Measurements from ENCODE around the gene MTURN. TPM values are rescaled to one million over a fixed set of nuclear protein-coding genes. Genes with fewer than 3 reads are reported as not detected.

Gene MTURN
- total and polyA plus RNA-seq, 8 donors = 8.7 to 14.9 (median 11.4) TPM

DNA sequence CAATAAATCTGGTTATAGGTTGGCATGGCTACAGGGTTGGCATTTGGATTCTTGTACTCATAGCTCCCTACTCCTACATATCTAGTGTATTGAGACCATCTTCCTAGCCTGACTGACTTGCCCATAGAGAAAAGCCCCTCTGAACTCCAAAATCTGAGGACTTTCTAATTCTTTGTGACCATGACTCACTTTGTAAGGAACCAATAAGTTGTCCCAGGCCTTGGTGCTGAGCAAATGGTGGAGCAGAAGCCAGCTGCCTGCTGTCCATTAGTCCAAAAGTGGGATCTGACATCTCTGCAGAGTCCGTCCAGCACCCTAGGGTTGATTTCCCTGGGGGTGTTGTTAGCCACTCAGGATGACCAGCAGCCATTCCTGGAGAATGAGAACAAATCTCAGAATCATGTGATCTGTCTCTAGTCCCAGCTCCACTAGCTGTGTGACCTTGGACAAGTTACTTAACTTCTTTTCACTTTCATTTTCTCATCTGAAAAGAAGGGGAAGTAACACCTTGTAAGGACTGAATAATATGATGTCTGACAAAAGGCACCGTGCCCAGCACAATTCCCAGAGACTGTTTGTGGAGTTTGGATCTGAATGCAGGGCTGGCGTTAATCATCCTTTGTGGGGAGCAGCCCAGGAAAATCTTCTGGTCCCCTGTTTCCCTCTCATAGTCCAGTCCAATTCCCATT lies 44.1 kb downstream of the MTURN start:
- FAIRE-seq = no peak

GRCh38 chr7:30180718-30181117 lies 45.9 kb downstream of the MTURN start:
- H3K36me3 ChIP-seq = no peaks in the 10 kb centered on the region
- no peak for ATAC-seq
- H3K27ac ChIP-seq = no peak overlapping the region
- no peak overlapping the region for H3K4me3 ChIP-seq
- H3K9me3 ChIP-seq = no peaks in the 10 kb centered on the region
- 91 to 93% methylated on average over 2 of the region's 2 CpGs for WGBS, 2 donors
- H3K4me1 ChIP-seq = peaks cover 27 to 49% (median 34%) of the 10 kb centered on the region in 3 donors
- no peaks in the 10 kb centered on the region for H3K27me3 ChIP-seq
- FAIRE-seq = no peak
- TF ChIP-seq, protein P1, sequence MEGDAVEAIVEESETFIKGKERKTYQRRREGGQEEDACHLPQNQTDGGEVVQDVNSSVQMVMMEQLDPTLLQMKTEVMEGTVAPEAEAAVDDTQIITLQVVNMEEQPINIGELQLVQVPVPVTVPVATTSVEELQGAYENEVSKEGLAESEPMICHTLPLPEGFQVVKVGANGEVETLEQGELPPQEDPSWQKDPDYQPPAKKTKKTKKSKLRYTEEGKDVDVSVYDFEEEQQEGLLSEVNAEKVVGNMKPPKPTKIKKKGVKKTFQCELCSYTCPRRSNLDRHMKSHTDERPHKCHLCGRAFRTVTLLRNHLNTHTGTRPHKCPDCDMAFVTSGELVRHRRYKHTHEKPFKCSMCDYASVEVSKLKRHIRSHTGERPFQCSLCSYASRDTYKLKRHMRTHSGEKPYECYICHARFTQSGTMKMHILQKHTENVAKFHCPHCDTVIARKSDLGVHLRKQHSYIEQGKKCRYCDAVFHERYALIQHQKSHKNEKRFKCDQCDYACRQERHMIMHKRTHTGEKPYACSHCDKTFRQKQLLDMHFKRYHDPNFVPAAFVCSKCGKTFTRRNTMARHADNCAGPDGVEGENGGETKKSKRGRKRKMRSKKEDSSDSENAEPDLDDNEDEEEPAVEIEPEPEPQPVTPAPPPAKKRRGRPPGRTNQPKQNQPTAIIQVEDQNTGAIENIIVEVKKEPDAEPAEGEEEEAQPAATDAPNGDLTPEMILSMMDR (IDR thresholded peaks at IDR 0.05) = no peak
- no peak for DNase-seq
- intact Hi-C loops (cut with DNase I) = no loop called here

More for the DNA sequence above, 44.1 kb downstream of the MTURN start:
- H3K4me1 ChIP-seq = peaks cover 19 to 46% (median 35%) of the 10 kb centered on the region in 3 donors
- H3K36me3 ChIP-seq = no peaks in the 10 kb centered on the region
- no peaks in the 10 kb centered on the region for H3K9me3 ChIP-seq
- 61 to 66% methylated on average over 3 of the region's 3 CpGs for WGBS, 2 donors
- no peaks in the 10 kb centered on the region for H3K27me3 ChIP-seq
- peak overlapping the region in 2 of 4 donors; percentile 29 to 50 for H3K27ac ChIP-seq
- peak; percentile 39 to 73 (median 61) for ATAC-seq
- TF ChIP-seq, protein P1 (IDR thresholded peaks at IDR 0.05) = no peak
- intact Hi-C loops (cut with DNase I) = no loop called here
- DNase-seq = no peak
- no peak overlapping the region for H3K4me3 ChIP-seq

DNA sequence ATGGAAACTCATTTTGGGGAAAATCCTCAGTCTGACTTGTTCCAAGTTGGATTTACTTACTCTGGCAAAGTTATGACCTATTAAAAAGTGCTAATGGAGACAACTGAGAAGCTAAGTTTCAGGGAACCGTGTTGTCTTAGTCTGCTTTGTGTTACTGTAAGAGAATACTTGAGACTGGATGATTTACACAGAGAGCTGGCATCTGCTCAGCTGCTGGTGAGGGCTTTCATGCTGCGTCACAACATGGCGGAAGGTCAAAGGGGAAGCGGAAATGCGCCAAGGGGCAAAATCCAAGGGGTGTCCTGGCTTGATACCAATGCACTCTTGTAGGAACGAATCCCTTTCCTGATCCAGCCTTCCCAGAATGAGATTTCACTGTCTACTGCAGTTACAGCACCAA lies 46.4 kb downstream of the MTURN start:
- TF ChIP-seq, protein P1 (IDR thresholded peaks at IDR 0.05) = no peak
- no peak overlapping the region for H3K27ac ChIP-seq
- intact Hi-C loops (cut with DNase I) = no loop called here
- H3K4me1 ChIP-seq = peaks cover 28 to 50% (median 36%) of the 10 kb centered on the region in 3 donors
- H3K9me3 ChIP-seq = no peaks in the 10 kb centered on the region
- 95 to 96% methylated on average over 6 of the region's 6 CpGs for WGBS, 2 donors
- H3K36me3 ChIP-seq = no peaks in the 10 kb centered on the region
- H3K27me3 ChIP-seq = no peaks in the 10 kb centered on the region
- ATAC-seq (no peak), FAIRE-seq (no peak), DNase-seq (no peak)
- H3K4me3 ChIP-seq = no peak overlapping the region

DNA sequence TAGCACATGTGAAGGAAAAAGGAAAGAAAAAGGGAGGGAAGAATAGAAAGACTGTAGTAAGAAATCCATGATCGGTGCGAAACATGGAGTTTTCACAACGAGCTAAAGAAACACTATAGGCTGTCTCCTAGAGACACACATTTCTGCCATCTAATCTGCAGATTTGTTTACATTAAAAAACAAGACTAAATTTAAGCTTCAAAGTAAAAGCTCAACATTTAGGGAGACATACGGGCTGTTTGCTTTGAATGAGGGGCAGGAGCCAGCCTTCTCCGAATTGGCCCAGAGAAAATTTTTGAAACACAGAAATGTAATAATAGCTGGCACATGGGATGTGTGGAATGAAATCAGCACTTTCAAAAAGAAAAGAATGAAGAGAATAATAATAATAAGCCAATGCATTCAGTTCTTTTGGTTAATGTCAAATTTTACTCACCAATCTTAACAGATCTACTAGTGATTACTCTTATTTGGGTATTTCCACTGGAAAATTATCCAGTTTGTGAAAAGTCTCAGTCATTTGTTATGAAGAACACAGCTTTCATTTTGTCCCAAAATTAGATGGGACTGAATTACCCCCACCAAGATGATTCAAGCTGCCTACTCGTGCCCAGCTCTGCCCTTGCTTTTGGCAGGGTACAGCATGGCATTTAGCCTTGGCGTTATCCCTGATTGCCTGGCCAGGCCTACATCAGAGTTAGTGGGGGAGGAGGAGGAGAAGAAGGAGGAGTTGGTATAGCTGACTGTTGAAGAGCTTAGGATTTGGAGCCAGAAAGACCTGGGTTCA lies 47.1 kb downstream of the MTURN start:
- FAIRE-seq = no peak
- no peak overlapping the region for H3K27ac ChIP-seq
- H3K4me3 ChIP-seq = no peak overlapping the region
- intact Hi-C loops (cut with DNase I) = no loop called here
- TF ChIP-seq, protein P1 (IDR thresholded peaks at IDR 0.05) = no peak
- no peaks in the 10 kb centered on the region for H3K9me3 ChIP-seq
- ATAC-seq = peak in 2 of 4 donors; percentile 35 to 49
- H3K27me3 ChIP-seq = no peaks in the 10 kb centered on the region
- peaks cover 28 to 50% (median 36%) of the 10 kb centered on the region in 3 donors for H3K4me1 ChIP-seq
- 59 to 60% methylated on average over 7 of the region's 7 CpGs for WGBS, 2 donors
- DNase-seq = peak in 2 of 6 donors; percentile 33 to 39
- no peaks in the 10 kb centered on the region for H3K36me3 ChIP-seq
